ENCODE measurements around the gene FAU.

The FAU gene

DNA sequence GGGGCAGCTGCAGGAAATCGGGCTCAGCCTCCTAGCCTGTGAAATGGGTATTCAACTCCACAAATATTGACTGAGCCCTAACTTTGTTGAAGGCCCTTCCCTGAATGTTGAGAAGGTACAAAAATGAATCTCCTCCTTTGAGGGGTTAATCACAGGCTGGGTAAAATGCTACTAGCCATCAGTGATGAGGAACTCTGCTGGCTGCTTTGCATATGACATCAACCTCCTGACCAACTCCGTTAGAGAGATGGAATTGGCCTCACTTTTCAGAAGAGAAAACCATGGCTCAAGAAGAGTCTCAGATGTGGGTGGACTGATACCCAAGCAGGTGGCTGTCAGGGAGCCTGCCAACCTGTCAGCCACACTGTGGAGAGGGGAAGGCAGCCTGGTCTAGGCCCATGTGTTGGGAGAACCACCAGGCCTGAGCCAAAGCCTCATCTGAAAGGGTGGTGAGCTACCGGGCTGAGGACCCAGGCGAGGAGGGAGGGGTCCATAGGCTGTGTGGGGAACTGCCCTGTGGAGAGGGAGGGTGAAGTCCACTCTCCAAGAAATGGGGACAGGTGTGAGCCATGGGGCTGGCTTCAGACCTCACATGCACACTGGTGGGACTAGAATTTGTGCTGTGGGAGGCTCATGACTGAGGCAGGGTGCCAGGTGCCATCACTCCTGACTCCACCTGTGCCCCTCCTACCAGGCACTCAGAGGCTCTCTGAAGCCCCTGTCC is 49.9 kb downstream of the FAU start:
- no peak for DNase-seq

Measured in SW 1271 (cell line).